Stimulated activated CD4-positive, alpha-beta T cell treated with anti-CD3 and anti-CD28 coated beads, Interleukin-15, amount 100 ng/mL, for 48 hours (primary cell): ENCODE results near the gene MYO3A.
"Not testable (repeated sequence)": the region's sequence is repeated elsewhere in the genome, so short reads cannot be mapped to it uniquely, and the experiment has no call there.

Experiments used
- DNase-seq, 2 donors: peaks; one replicate each; pipeline ENCODE4 v3.0.0-alpha.2; 2020; ENCODE audit warnings: low read depth in 2 of 2

Gene MYO3A

GRCh38 chr10:25988583-25988982 lies 54.6 kb downstream of the MYO3A start:
- DNase-seq: no peak

DNA sequence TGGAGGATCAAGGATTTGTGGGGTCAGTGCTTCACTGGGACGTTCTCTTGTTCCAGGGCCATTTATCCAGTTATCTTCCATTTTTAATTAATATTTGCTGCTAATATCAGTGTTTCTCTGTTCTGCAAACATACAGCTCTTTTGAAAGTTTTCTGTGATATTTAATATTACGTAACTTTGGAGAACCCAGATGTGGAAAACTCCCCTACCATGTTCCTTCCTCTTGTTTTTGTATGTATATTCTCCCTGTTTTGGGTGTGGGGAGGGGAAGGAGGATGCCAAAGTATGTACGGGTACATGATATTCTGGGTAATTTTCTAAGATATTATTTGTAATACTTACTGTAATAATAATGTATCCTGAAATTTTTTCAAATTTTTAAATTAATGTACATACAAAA lies 55.9 kb downstream of the MYO3A start:
- DNase-seq: no peak

DNA sequence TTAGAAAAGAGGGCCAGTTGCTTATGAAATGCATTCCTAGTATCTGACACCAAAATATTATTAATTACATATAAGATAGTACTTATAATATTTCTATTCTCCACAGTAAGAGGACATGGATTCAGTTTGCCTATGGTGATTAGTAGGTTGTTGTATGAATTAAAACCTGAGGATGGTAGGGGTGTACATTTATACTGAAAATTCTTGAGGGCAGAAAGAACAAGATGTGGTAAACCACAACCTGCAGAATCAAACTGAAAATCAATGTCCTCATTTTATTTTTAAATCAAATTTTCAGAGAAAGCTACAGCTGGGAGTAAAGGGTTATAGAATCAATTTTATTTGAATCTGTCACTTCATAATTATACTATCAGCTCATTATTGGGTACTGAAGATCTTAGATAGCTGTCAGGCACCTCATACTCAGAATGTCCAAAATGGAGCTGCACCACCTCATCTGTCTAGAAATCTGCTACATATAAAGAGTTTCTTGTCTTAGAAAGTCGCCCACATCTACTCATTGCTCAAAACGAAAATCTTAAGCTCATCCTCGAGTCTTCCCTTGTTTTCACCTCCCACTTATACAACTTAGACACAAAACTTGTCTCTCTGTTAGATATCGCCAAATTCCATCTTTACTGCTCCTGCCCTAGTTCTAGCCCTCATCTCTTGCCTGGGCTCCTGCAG lies 65.4 kb downstream of the MYO3A start:
- no peak for DNase-seq

GRCh38 chr10:26000971-26001370 lies 66.9 kb downstream of the MYO3A start:
- no peak for DNase-seq

GRCh38 chr10:26002466-26002865 lies 68.4 kb downstream of the MYO3A start:
- not testable (repeated sequence) for DNase-seq

DNA sequence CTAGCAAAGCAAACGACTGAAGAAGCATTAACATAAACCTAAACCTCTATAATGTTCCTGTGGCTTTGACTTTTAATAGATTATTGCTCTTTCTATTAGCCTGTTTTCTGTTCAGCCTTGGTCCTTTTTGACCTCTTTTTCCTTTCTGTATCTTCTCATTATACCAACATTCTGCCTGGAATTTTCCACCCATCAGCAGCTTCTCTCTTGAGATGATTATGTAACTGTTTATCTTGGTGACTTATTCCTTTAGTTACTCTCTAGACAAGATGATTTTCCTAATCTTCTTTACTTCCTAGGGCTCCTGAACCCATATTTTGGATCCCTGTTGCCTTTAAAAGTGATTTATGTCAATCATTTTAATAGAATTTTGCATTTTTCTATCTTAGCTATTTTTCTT lies 81.1 kb downstream of the MYO3A start:
- DNase-seq: no peak

- DNase-seq: no peak
These were observed 88.8 kb downstream of the MYO3A start for GRCh38 chr10:26022831-26023230.

DNA sequence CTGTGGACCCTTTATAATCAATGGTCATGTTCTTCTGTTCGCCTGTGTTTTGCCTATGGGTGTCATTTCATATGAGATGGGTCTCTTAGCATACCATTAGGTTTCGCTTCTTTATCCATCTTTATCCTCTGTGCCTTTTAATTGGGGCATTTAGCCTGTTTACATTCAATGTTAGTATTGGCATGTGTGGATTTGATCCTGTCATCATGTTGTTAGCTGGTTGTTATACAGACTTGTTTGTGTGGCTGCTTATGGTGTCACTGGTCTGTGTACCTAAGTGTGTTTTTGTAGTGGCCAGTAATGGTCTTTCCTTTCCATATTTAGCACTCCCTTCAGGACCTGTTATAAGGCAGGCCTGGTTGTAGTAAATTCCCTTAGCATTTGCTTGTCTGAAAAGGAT lies 90.3 kb downstream of the MYO3A start:
- DNase-seq: no peak

- DNase-seq: no peak
These were observed 91.5 kb downstream of the MYO3A start for GRCh38 chr10:26025523-26025922.

- no peak for DNase-seq
These were observed 95.8 kb downstream of the MYO3A start for GRCh38 chr10:26029858-26030257.

DNA sequence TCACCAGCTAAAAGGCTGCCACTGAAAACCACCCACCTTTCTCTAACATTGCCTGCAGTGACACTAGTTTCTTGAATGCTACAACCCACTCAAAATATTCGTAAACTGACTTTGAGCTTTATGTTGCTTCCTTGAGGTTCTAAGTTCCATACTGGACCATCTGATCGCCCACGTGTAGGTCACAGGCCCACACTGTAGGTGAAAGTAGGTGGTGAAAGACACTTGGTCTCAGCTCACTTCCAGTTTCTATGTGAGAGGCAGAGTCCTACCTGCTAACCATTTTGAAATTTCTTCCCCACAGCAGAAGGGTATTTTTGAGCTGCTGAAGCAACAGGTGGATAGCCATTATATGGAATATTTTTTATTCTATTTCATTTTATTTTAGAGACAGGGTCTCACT lies 97.3 kb downstream of the MYO3A start:
- DNase-seq: no peak

- DNase-seq: no peak
These were observed 109.4 kb downstream of the MYO3A start for GRCh38 chr10:26043469-26043868.

DNA sequence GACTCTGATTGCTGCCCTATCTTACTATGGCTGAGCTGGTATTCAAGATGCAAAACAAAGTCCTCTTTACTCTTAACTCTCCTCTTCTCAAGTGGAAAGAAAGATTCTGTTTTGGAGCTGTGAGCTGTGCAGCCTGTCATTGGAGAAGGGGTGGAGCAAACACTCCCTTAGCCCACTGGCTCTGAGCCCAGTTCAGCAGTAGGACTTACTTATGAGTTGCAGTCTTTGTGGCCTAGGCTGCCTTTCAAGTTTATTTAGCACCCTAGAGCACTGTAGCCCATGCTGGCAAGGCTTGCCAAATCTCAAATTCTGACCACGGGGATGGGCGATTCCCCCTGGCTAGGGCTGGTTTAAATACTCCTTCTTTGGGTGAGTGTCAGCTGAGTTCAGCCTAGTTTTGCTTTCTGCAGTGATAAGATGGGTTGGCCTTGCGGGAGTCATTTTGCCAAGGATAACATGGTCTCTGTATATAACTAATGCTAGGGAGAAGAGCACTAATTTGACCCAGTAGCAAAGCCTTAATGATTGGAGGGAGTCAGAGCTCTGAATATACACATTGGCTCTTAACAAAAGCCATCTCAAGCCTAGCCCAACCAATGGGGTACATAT lies 110.2 kb downstream of the MYO3A start:
- DNase-seq: no peak

GRCh38 chr10:26046073-26046700 lies 112.2 kb downstream of the MYO3A start:
- no peak for DNase-seq

GRCh38 chr10:26048756-26049155 lies 114.7 kb downstream of the MYO3A start:
- DNase-seq: no peak

DNA sequence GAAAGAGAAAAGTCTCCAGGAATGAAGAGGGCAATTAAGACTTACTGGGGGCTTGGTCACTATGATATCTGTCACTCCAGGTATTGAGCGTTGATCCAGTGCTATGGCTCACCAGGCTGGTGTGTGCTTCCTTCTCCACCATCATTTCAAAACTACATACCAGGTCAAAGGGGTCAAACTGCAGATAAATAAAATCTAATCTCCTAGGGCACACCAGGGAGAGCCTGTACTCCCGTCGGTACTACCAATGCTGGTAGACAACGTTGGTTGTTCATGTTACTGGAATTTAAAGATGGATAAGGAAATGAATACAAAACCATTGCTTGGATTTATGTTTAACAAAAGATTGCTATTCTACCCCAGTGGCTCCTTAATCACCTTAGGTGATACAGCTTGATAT lies 118.3 kb downstream of the MYO3A start:
- DNase-seq: no peak

DNA sequence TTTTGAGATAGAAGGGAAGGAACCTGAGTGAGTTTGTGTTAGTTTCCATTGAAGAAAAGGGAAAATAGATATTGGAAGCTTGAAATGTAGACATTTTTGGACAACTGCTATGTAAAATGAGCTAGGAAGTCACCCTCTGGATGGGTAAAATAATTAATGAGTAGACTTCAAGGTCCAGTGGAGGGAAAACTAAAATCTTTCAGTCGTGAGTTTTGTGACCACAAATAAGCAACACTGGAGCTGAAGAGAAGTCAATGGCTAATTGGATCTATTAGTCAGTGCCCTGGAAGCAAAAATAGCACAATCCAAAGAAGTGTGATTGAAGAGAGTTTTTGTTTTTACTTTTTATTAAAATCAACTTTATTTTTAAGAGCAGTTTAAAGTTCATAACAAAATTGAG lies 123.4 kb downstream of the MYO3A start:
- no peak for DNase-seq

DNA sequence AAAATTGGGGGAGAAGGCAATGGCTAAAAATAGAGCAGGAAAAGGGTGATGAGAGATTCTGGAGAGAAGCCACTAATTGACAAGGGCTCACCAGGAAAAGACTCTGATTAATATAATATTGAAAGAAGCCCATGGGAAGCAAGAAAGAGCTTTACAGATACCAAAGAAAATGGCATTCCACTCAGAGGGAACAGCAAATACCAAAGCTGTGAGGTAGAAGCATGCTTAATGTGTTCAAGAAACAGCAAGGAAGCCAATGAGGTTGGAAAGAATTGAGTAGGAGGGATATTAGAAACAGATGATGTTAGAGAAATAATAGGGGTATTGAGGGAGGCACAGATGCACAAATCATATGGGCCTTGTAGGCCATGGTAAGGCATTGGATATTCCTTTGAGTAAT lies 130.1 kb downstream of the MYO3A start:
- no peak for DNase-seq

DNA sequence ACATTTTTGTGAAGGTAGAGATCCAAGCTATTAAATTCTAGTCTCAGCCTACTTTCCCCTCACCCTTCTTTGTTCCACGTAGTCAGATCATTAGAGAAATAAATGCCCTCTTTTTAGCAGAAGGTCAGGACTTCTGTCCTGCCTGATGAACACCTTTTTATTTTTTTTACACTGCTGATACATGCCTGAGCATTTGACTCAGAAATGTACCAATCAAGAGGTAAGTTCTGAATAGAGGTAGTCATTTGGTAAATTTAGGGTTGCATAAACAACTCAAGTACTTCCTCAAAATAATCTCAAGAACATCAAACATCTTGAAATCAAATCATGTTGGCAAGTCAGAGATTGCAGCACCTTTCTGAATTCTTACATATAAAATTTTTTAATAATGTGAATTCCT lies 133.7 kb downstream of the MYO3A start:
- DNase-seq: no peak

GRCh38 chr10:26080971-26081370 lies 146.9 kb downstream of the MYO3A start:
- not testable (repeated sequence) for DNase-seq

DNA sequence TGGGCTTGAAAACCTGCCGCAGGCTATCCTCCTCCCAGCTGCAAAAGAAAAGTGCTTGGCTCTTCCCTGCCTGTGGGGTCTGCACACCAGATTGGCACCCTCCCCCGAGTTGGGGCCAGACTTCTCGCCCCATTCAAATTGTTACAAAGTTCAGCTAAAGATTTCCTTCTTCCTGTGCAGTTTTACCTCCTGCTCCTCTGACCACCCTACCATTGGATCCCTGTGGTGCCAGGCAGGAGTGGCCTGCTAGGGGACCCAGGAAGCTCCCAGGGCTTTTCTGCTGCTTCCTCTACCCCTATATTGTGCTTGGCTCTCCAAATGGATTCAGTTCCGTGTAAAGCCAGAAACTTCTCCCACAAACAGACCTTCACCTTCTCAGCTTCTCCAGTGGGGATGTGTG lies 147.4 kb downstream of the MYO3A start:
- no peak for DNase-seq

DNA sequence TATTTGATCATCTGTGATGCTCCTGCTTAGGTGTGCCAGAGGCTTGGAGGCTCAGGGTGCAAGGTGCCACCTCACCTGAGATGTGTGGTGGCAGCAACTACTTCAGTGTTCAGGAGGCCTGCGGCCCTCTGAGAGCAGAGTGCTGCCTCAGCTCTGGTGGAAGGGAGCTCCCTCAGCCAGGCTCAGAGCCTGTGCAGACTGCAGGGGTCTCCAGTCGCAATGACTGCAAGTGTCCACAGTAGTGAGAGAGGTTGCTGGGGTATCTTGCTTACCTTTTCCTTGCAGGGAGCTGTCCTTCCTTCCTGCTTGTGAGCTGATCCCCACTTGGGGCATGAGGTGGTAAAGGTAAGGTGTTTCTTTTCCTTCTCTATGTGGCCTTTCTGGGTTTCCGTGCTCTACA lies 151.5 kb downstream of the MYO3A start:
- DNase-seq: no peak

GRCh38 chr10:26087666-26088065 lies 153.6 kb downstream of the MYO3A start:
- no peak for DNase-seq
